MM.1S (cell line): ENCODE data around the gene KIF7.

Source experiments
- CTCF ChIP-seq: fragments of 300-600 bp; sonication (generic); IDR thresholded peaks from 2 replicates; pipeline ENCODE4 v1.5.1; 2016; ENCODE audit warnings: antibody characterized with exemption, low read length, mixed read lengths
- EZH2 ChIP-seq: fragments of 300-600 bp; sonication (generic); optimal IDR thresholded peaks from 2 replicates; pipeline ENCODE3; 2017; ENCODE audit warnings: low read depth, mild to moderate bottlenecking, antibody characterized with exemption, low read length, mixed read lengths

- TF ChIP-seq CTCF, result no peak
- TF ChIP-seq EZH2, result no peak
Measured at GRCh38 chr15:89671687-89672086, 16.4 kb upstream of the KIF7 start.
